K562 (cell line): ENCODE results near the gene HIPK2. TPM values are rescaled to one million over a fixed set of nuclear protein-coding genes. Genes with fewer than 3 reads are reported as not detected.
A peak's percentile ranks its signal among the peaks of the same experiment; 100 is the strongest.

Experiments
- ATAC-seq: fragments of 200-7000 bp; cut with Tn5 transposase; 3 replicates; pipeline ENCODE4 v1.9.1; 2020; ENCODE audit warnings: moderate library complexity
- BruUV-seq: library from RNA; stranded (reverse); fragments of 400-500 nt; replicated peaks from 2 replicates; lab custom pipeline; 2021; lab: Mats Ljungman, UMichigan
- CTCF ChIA-PET: fragments of 300-600 bp; formaldehyde crosslinking; extraction: SDS; loops from one replicate; lab custom pipeline; 2021; ENCODE audit warnings: low intra/inter-chr PET ratio; lab: Yijun Ruan, JAX
- POLR2A ChIA-PET: fragments of 300-600, 350-650 bp; sonication (Branson Sonifier 250); formaldehyde crosslinking; extraction: SDS; loops from one replicate; lab custom pipeline; 2021; ENCODE audit warnings: antibody characterized with exemption, inconsistent platforms; lab: Yijun Ruan, JAX
- DNase-seq, 4 experiments: peaks; one replicate each; pipeline versions ENCODE4 v3.0.0 to v3.0.0-alpha.2; 2011 to 2018; ENCODE audit warnings: low spot score in 3 of 4, mixed read lengths in 3 of 4; ENCODE audit errors: extremely low read depth in 1 of 4
- FAIRE-seq: peaks from 2 replicates; lab custom pipeline; 2011; peaks lifted over from hg19 to GRCh38; lab: Jason Lieb, UNC
- H2AFZ ChIP-seq: 2 replicates; pipeline ENCODE4 v1.6.0; 2011; ENCODE audit warnings: low read depth, low read length, control low read depth, inconsistent platforms
- H3K27ac ChIP-seq: fragments of 200-600 bp; 3 replicates; pipeline ENCODE4 v1.8.0; 2011; ENCODE audit warnings: low read depth, mild to moderate bottlenecking, control low read depth, inconsistent platforms, low read length, moderate library complexity, mixed read lengths; ENCODE audit errors: extremely low read depth
- H3K27me3 ChIP-seq, 2 experiments: fragments of 300-600 bp in 1 of 2; 2 replicates in 1 of 2; 3 replicates in 1 of 2; pipeline versions ENCODE4 v1.6.0 to v1.8.0; 2011; ENCODE audit warnings: inconsistent platforms in 2 of 2, low read length in 2 of 2, mild to moderate bottlenecking in 1 of 2, mixed read lengths in 1 of 2, moderate library complexity in 1 of 2; ENCODE audit not compliant: control insufficient read depth in 2 of 2, insufficient read depth in 2 of 2
- H3K36me3 ChIP-seq: fragments of 300-600 bp; 3 replicates; pipeline ENCODE4 v1.8.0; 2011; ENCODE audit warnings: mild to moderate bottlenecking, low read length, inconsistent platforms; ENCODE audit not compliant: control insufficient read depth, insufficient read depth
- H3K4me1 ChIP-seq, 2 experiments: fragments of 200-600 bp in 1 of 2; replicated peaks in 1 of 2; 2 replicates in 1 of 2; 3 replicates in 1 of 2; pipeline versions ENCODE4 v1.5.1 to v1.8.0; 2011; ENCODE audit warnings: inconsistent platforms in 2 of 2, low read length in 2 of 2, mild to moderate bottlenecking in 1 of 2, mixed read lengths in 1 of 2, moderate library complexity in 1 of 2; ENCODE audit not compliant: control insufficient read depth in 2 of 2, insufficient read depth in 2 of 2
- H3K4me2 ChIP-seq: 2 replicates; pipeline ENCODE4 v1.6.1; 2011; ENCODE audit warnings: low read length, control low read depth, inconsistent platforms, mixed read lengths; ENCODE audit not compliant: insufficient read depth
- H3K4me3 ChIP-seq: fragments of 200-600 bp; sonication (generic), shearing (Covaris generic); 2 replicates; pipeline ENCODE4 v1.5.1; 2016; ENCODE audit warnings: control low read depth, inconsistent platforms
- H3K79me2 ChIP-seq: fragments of 200-600 bp; 3 replicates; pipeline ENCODE4 v1.8.0; 2011; ENCODE audit warnings: low read length, inconsistent platforms; ENCODE audit not compliant: control insufficient read depth, insufficient read depth
- H3K9ac ChIP-seq, 2 experiments: 2 replicates each; pipeline versions ENCODE4 v1.6.0 to v1.6.1; 2011; ENCODE audit warnings: low read depth in 2 of 2, low read length in 2 of 2, control low read depth in 1 of 2, inconsistent platforms in 1 of 2, mild to moderate bottlenecking in 1 of 2, mixed read lengths in 1 of 2; ENCODE audit not compliant: insufficient read depth in 1 of 2
- H3K9me1 ChIP-seq: one replicate; pipeline ENCODE4 v1.6.0; 2011; ENCODE audit warnings: inconsistent platforms, mild to moderate bottlenecking, low read length, moderate library complexity; ENCODE audit not compliant: control insufficient read depth, insufficient read depth
- H3K9me3 ChIP-seq: replicated peaks from 2 replicates; pipeline ENCODE4 v1.5.1; 2011; ENCODE audit warnings: low read depth, low read length, inconsistent platforms; ENCODE audit not compliant: control insufficient read depth, insufficient read depth
- H4K20me1 ChIP-seq: replicated peaks from 2 replicates; pipeline ENCODE4 v1.6.1; 2011; ENCODE audit warnings: low read length, inconsistent platforms, mixed read lengths; ENCODE audit not compliant: control insufficient read depth, insufficient read depth
- JUND ChIP-seq, 2 experiments: IDR thresholded peaks; 2 replicates in 1 of 2; 3 replicates in 1 of 2; pipeline ENCODE4 v1.6.1; 2011; ENCODE audit warnings: borderline replicate concordance in 2 of 2, low read depth in 2 of 2, low read length in 2 of 2, improper control_type of control experiment in 1 of 2, missing biosample characterization in 1 of 2, missing genetic modification characterization in 1 of 2, missing genetic modification reagents in 1 of 2
- PURB ChIP-seq: sonication (generic); formaldehyde crosslinking; IDR thresholded peaks from 2 replicates; pipeline ENCODE4 v1.9.0; 2021; ENCODE audit warnings: low read depth, mild to moderate bottlenecking, missing genetic modification reagents
- SOX6 ChIP-seq: fragments of 450-650 bp; IDR thresholded peaks from 2 replicates; pipeline ENCODE4 v1.6.1; 2014; ENCODE audit warnings: mild to moderate bottlenecking
- STAG1 ChIP-seq: sonication (generic); formaldehyde crosslinking; IDR thresholded peaks from 2 replicates; pipeline ENCODE4 v1.5.0; 2020; ENCODE audit warnings: missing genetic modification reagents, borderline replicate concordance
- ZKSCAN1 ChIP-seq: fragments of 150-350 bp; IDR thresholded peaks from 2 replicates; pipeline ENCODE4 v1.6.1; 2016; ENCODE audit warnings: low read depth, low read length
- ZNF23 ChIP-seq: fragments of 250-450 bp; sonication (Bioruptor Pico); IDR thresholded peaks from 2 replicates; pipeline ENCODE4 v1.4.0; 2020; ENCODE audit warnings: mild to moderate bottlenecking
- ZNF561 ChIP-seq: fragments of 450-650 bp; formaldehyde crosslinking; conservative IDR thresholded peaks from 2 replicates; pipeline ENCODE4 v1.4.0; 2020; ENCODE audit warnings: mild to moderate bottlenecking, moderate library complexity
- WGBS: fragments of 100-300 bp; shearing (Covaris generic); methylation state at CpG from one replicate; pipeline ENCODE4 v1.1.6; 2016; ENCODE audit warnings: low coverage, mixed read lengths; ENCODE audit not compliant: insufficient coverage; ENCODE audit errors: missing lambda C conversion rate; 5-methylcytosine and 5-hydroxymethylcytosine counted together
- in situ Hi-C: fragments of 300-500 bp; cut with MboI; formaldehyde crosslinking; loops from 4 replicates; pipeline ENCODE4 v1.15.0; 2018; ENCODE audit warnings: inconsistent platforms, mixed read lengths
- intact Hi-C: fragments of 100-400 bp; cut with micrococcal nuclease; formaldehyde crosslinking; loops from 2 replicates; pipeline ENCODE4 v1.14.2; 2022
- polyA plus RNA-seq, 8 experiments: library from polyadenylated mRNA; depleted of rRNA in 4 of 8; stranded (reverse) in 5 of 8; unstranded in 3 of 8; fragments of >200 nt; fragmentation: Nextera tagmentation in 2 of 8; fragmentation: Illumina TruSeq in 1 of 8; extraction: Ambion mirVana in 2 of 8; extraction: Trizol in 1 of 8; gene quantifications; 2 replicates each; pipeline versions ENCODE4 v1.2.1 to v1.2.3, GENCODE V29; 2011 to 2014; ENCODE audit warnings: inconsistent platforms in 1 of 8, missing spikeins in 1 of 8
- total RNA-seq, 7 experiments: library from RNA; depleted of rRNA in 6 of 7; stranded (reverse); fragments of >200 nt in 6 of 7; fragmentation: Illumina TruSeq in 2 of 7; extraction: Trizol in 2 of 7; gene quantifications; 2 replicates each; pipeline versions ENCODE4 v1.2.1 to v1.2.3, GENCODE V29; 2011 to 2021; ENCODE audit warnings: low replicate concordance in 1 of 7
- TF ChIP-seq, protein P1 (sequence below): IDR thresholded peaks from 2 replicates; pipeline ENCODE4 v1.6.1; 2016; ENCODE audit warnings: missing genetic modification characterization, missing compliant biosample characterization

HIPK2 gene
- total and polyA plus RNA-seq, 9 of the 15 experiments (the other 6 are each of a cell fraction or from before 2014, with no cell fraction given), result 0.69 to 19.8 (median 5.1) TPM

DNA sequence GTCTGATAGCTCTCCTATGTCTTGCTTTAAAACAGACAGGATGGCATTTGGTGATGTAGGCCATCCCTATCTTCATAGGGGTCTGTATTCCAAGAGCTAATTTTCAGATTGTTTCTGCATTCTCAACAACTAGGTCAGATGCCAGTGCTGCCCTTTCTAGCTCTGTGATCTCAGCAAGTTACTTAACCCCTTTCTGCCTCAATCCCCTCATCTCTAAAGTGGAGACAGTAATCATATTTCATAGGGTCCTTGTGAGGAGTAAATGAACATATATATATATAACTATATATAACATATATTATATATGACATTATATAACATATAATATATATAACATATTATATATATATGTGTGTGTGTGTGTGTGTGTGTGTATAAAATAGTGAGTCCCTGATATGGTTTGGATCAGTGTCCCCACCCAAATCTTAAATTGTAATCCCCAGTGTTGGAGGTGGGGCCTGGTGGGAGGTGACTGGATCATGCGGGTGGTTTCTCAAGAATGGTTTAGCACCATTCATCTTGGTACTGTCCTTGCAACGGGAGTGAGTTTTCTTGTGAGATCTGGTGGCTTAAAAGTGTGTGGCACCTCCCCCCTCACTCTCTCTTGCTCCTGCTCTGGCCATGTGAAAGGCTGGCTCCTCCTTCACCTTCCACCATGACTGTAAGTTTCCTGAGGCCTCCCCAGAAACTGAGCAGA is 45.2 kb downstream of the HIPK2 start:
- no peak overlapping the region for H2AFZ ChIP-seq
- BruUV-seq, result no TSS peak

DNA sequence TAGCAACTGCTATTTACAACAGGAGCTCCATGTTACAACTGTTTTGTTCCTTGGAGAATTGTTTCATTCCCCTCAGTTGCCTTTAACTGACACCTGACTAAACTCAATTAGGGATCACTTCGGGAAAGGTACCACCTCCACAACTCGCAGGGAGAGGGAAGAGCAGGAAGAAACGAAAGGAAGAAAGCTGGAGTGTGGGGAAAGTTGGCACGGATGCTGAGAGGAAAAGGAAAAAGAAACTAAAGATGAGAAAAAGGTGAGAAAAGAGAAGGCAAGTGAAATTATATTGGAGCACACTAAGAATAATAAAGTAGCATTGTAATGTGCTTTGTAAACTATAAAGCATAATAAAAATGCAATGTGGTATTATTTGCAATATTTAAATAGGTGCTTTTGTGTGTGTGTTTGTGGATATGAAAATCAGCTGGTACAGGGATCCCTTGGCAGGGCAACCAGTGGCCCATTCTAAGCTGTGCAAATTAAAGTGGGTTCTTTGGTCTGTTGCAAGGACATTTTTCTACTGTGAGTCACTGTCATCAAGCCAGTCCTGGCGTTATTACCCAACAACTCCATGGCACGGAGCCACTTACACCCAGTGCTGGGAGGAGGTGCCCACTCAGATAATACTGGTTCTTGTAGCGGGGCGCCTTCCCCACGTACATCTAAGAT is 45.9 kb downstream of the HIPK2 start:
- H3K4me2 ChIP-seq, result no peak overlapping the region
- intact Hi-C loops (no loop called here), in situ Hi-C loops (no loop called here)
- no peak overlapping the region for H3K27ac ChIP-seq
- DNase-seq (no peak), ATAC-seq (no peak), FAIRE-seq (no peak)
- WGBS, result 37% methylated on average over 9 of the region's 9 CpGs
- H3K4me3 ChIP-seq, result no peak overlapping the region
- no peaks in the 10 kb centered on the region for H3K4me1 ChIP-seq
- ChIA-PET POLR2A (interaction anchor here (0.8 kb wide), 1 partner anchor 11 kb away, joined by 4 read pairs; no protein-coding TSS in a partner anchor), CTCF (no interaction called here)
- H3K27me3 ChIP-seq, result peaks cover 0 to 10% of the 10 kb centered on the region in 2 experiments; a peak in 1 of 5 replicates
- H3K36me3 ChIP-seq, result no peaks in the 10 kb centered on the region
- TF ChIP-seq, protein P1, sequence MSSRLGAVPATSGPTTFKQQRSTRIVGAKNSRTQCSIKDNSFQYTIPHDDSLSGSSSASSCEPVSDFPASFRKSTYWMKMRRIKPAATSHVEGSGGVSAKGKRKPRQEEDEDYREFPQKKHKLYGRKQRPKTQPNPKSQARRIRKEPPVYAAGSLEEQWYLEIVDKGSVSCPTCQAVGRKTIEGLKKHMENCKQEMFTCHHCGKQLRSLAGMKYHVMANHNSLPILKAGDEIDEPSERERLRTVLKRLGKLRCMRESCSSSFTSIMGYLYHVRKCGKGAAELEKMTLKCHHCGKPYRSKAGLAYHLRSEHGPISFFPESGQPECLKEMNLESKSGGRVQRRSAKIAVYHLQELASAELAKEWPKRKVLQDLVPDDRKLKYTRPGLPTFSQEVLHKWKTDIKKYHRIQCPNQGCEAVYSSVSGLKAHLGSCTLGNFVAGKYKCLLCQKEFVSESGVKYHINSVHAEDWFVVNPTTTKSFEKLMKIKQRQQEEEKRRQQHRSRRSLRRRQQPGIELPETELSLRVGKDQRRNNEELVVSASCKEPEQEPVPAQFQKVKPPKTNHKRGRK (tag), result peak; percentile 71
- TF ChIP-seq PURB (CRISPR knock-in tag), result no peak
- TF ChIP-seq ZKSCAN1, result no peak
- no peaks in the 10 kb centered on the region for H3K79me2 ChIP-seq
- no peak overlapping the region for H2AFZ ChIP-seq
- no peaks in the 10 kb centered on the region for H3K9me3 ChIP-seq
- H4K20me1 ChIP-seq, result peaks cover 7% of the 10 kb centered on the region; the same call in 1 of the 2 replicates
- no TSS peak for BruUV-seq
- no peaks in the 10 kb centered on the region for H3K9me1 ChIP-seq
- H3K9ac ChIP-seq, result no peak overlapping the region

More for the DNA sequence above, 45.2 kb downstream of the HIPK2 start:
- in situ Hi-C loops, result no loop called here
- Histone ChIP-seq H3K9me3 (no peaks in the 10 kb centered on the region), H3K36me3 (no peaks in the 10 kb centered on the region), H3K79me2 (no peaks in the 10 kb centered on the region), H3K9ac (no peak overlapping the region), H3K9me1 (no peaks in the 10 kb centered on the region), H3K4me1 (no peaks in the 10 kb centered on the region), H3K27me3 (peaks cover 0 to 10% of the 10 kb centered on the region in 2 experiments; a peak in 1 of 5 replicates), H3K4me2 (no peak overlapping the region), H4K20me1 (peaks cover 11% of the 10 kb centered on the region), H3K4me3 (no peak overlapping the region), H3K27ac (no peak overlapping the region)
- 54% methylated on average over 2 of the region's 2 CpGs for WGBS
- FAIRE-seq (no peak), DNase-seq (no peak), ATAC-seq (no peak)
- CTCF ChIA-PET, result no interaction called here
- TF ChIP-seq JUND (IDR thresholded peaks at IDR 0.05; ENCODE audit: borderline replicate concordance, low read depth, low read length) (no peak), JUND (tag; IDR thresholded peaks at IDR 0.05; ENCODE audit: borderline replicate concordance, low read depth, low read length) (no peak), ZNF23 (CRISPR knock-in tag) (no peak), SOX6 (no peak), ZNF561 (no peak), STAG1 (no peak)
- intact Hi-C loops, result no loop called here
- POLR2A ChIA-PET, result interaction anchor here (0.8 kb wide), 1 partner anchor 10 kb away, joined by 4 read pairs; no protein-coding TSS in a partner anchor
